ENCODE data around the gene SCAF11.

Gene SCAF11

GRCh38 chr12:45887544-45887943, 102.8 kb downstream of the SCAF11 start:
- no peaks in the 10 kb centered on the region for H3K79me2 ChIP-seq
- no peak overlapping the region for H3K4me3 ChIP-seq (ENCODE audit: low read depth, low read length)
- H3K4me2 ChIP-seq (ENCODE audit: low read length): no peak overlapping the region
- H3K36me3 ChIP-seq (ENCODE audit: control insufficient read depth, insufficient read depth, low read length): no peaks in the 10 kb centered on the region
- no peak overlapping the region for H3K9ac ChIP-seq
- H3K27me3 ChIP-seq (ENCODE audit: control insufficient read depth, insufficient read depth, low read length): no peaks in the 10 kb centered on the region
- no peaks in the 10 kb centered on the region for H3K9me3 ChIP-seq (ENCODE audit: control insufficient read depth, low read length)
- H3K27ac ChIP-seq: no peak overlapping the region
- TF ChIP-seq CTCF (IDR thresholded peaks at IDR 0.05): no peak
- no peaks in the 10 kb centered on the region for H3K4me1 ChIP-seq
- no peak overlapping the region for H2AFZ ChIP-seq

GRCh38 chr12:45886685-45887084, 103.7 kb downstream of the SCAF11 start:
- no peaks in the 10 kb centered on the region for H3K79me2 ChIP-seq

GRCh38 chr12:45883187-45883586, 107.2 kb downstream of the SCAF11 start:
- Histone ChIP-seq H3K9ac (no peak overlapping the region), H3K9me3 (ENCODE audit: control insufficient read depth, low read length) (no peaks in the 10 kb centered on the region), H3K79me2 (no peaks in the 10 kb centered on the region), H3K36me3 (ENCODE audit: control insufficient read depth, insufficient read depth, low read length) (no peaks in the 10 kb centered on the region), H2AFZ (no peak overlapping the region), H3K27ac (no peak overlapping the region), H3K4me3 (ENCODE audit: low read depth, low read length) (no peak overlapping the region), H3K4me1 (peaks cover 4% of the 10 kb centered on the region), H3K27me3 (ENCODE audit: control insufficient read depth, insufficient read depth, low read length) (no peaks in the 10 kb centered on the region), H3K4me2 (ENCODE audit: low read length) (no peak overlapping the region)
- no peak for TF ChIP-seq CTCF (IDR thresholded peaks at IDR 0.05)

More at GRCh38 chr12:45886685-45887084, 103.7 kb downstream of the SCAF11 start:
- no peak for TF ChIP-seq CTCF (IDR thresholded peaks at IDR 0.05)
- Histone ChIP-seq H3K36me3 (ENCODE audit: control insufficient read depth, insufficient read depth, low read length) (no peaks in the 10 kb centered on the region), H3K27me3 (ENCODE audit: control insufficient read depth, insufficient read depth, low read length) (no peaks in the 10 kb centered on the region), H3K4me3 (ENCODE audit: low read depth, low read length) (no peak overlapping the region), H3K9me3 (ENCODE audit: control insufficient read depth, low read length) (no peaks in the 10 kb centered on the region), H3K4me2 (ENCODE audit: low read length) (no peak overlapping the region), H3K9ac (no peak overlapping the region), H3K4me1 (no peaks in the 10 kb centered on the region), H3K27ac (no peak overlapping the region), H2AFZ (no peak overlapping the region)

- peaks cover 6% of the 10 kb centered on the region for H3K79me2 ChIP-seq
- no peak overlapping the region for H2AFZ ChIP-seq
- H3K27me3 ChIP-seq (ENCODE audit: control insufficient read depth, insufficient read depth, low read length): no peaks in the 10 kb centered on the region
- H3K4me1 ChIP-seq: peaks cover 5% of the 10 kb centered on the region
- no peak for TF ChIP-seq CTCF (IDR thresholded peaks at IDR 0.05)
- no peak overlapping the region for H3K4me3 ChIP-seq (ENCODE audit: low read depth, low read length)
- H3K9me3 ChIP-seq (ENCODE audit: control insufficient read depth, low read length): no peaks in the 10 kb centered on the region
- H3K4me2 ChIP-seq (ENCODE audit: low read length): no peak overlapping the region
- H3K9ac ChIP-seq: no peak overlapping the region
- H3K27ac ChIP-seq: no peak overlapping the region
- no peaks in the 10 kb centered on the region for H3K36me3 ChIP-seq (ENCODE audit: control insufficient read depth, insufficient read depth, low read length)
Measured at GRCh38 chr12:45880533-45880932, 109.8 kb downstream of the SCAF11 start.

- Histone ChIP-seq H2AFZ (no peak overlapping the region), H3K27ac (no peak overlapping the region), H3K4me2 (ENCODE audit: low read length) (no peak overlapping the region), H3K79me2 (peaks cover 9% of the 10 kb centered on the region), H3K36me3 (ENCODE audit: control insufficient read depth, insufficient read depth, low read length) (no peaks in the 10 kb centered on the region), H3K9ac (no peak overlapping the region), H3K27me3 (ENCODE audit: control insufficient read depth, insufficient read depth, low read length) (no peaks in the 10 kb centered on the region), H3K9me3 (ENCODE audit: control insufficient read depth, low read length) (no peaks in the 10 kb centered on the region), H3K4me3 (ENCODE audit: low read depth, low read length) (no peak overlapping the region), H3K4me1 (peaks cover 5% of the 10 kb centered on the region)
- no peak for TF ChIP-seq CTCF (IDR thresholded peaks at IDR 0.05)
Measured at GRCh38 chr12:45879363-45879895, 110.9 kb downstream of the SCAF11 start.

Measured in parathyroid adenoma (tissue), 2 donors.